Lung (tissue), 13 donors: Measurements from ENCODE around the gene MTPN. TPM values are rescaled to one million over a fixed set of nuclear protein-coding genes. Genes with fewer than 3 reads are reported as not detected.

Source experiments
- ATAC-seq: fragments of 200-7000 bp; cut with Tn5 transposase; one replicate; pipeline ENCODE4 v1.9.1; 2020; ENCODE audit warnings: moderate number of reproducible peaks; ENCODE audit not compliant: insufficient read depth, low FRiP score
- DNase-seq, 3 donors: peaks; one replicate each; pipeline ENCODE4 v3.0.0-alpha.2; 2013 to 2017
- H3K27ac ChIP-seq, 2 donors: one replicate each; pipeline ENCODE4 v1.5.1; 2013; ENCODE audit warnings: mild to moderate bottlenecking in 2 of 2, moderate library complexity in 2 of 2, control low read depth in 1 of 2, inconsistent platforms in 1 of 2, low read depth in 1 of 2, low read length in 1 of 2
- H3K27me3 ChIP-seq, 3 donors: one replicate each; pipeline ENCODE4 v1.5.1; 2013; ENCODE audit warnings: low read length in 2 of 3; ENCODE audit not compliant: control insufficient read depth in 3 of 3, insufficient read depth in 3 of 3
- H3K36me3 ChIP-seq, 4 donors: one replicate each; pipeline ENCODE4 v1.5.1; 2013; ENCODE audit warnings: low read length in 4 of 4, mild to moderate bottlenecking in 1 of 4, moderate library complexity in 1 of 4; ENCODE audit not compliant: control insufficient read depth in 4 of 4, insufficient read depth in 4 of 4
- H3K4me1 ChIP-seq, 5 donors: one replicate each; pipeline ENCODE4 v1.5.1; 2013; ENCODE audit warnings: low read length in 5 of 5, mild to moderate bottlenecking in 2 of 5, moderate library complexity in 1 of 5; ENCODE audit not compliant: control insufficient read depth in 5 of 5, insufficient read depth in 5 of 5
- H3K4me3 ChIP-seq: one replicate; pipeline ENCODE4 v1.5.1; 2013; ENCODE audit warnings: mild to moderate bottlenecking, control low read depth, moderate library complexity
- H3K9ac ChIP-seq, 2 donors: one replicate each; pipeline ENCODE4 v1.5.1; 2013; ENCODE audit warnings: low read length in 2 of 2, control low read depth in 1 of 2; ENCODE audit not compliant: insufficient read depth in 1 of 2
- H3K9me3 ChIP-seq, 4 donors: one replicate each; pipeline ENCODE4 v1.5.1; 2013; ENCODE audit warnings: low read length in 3 of 4, mild to moderate bottlenecking in 1 of 4, moderate library complexity in 1 of 4; ENCODE audit not compliant: control insufficient read depth in 4 of 4, insufficient read depth in 3 of 4
- CTCF ChIP-seq: IDR thresholded peaks from 2 replicates; pipeline ENCODE4 v1.5.1; 2012; ENCODE audit warnings: mild to moderate bottlenecking; ENCODE audit errors: control extremely low read depth, extremely low read depth
- WGBS, 2 donors: extraction: QIAGEN DNeasy Blood & Tissue Kit; methylation state at CpG; one replicate each; pipeline ENCODE4 v1.1.7; 2013; 5-methylcytosine and 5-hydroxymethylcytosine counted together
- polyA plus RNA-seq, 2 donors: library from polyadenylated mRNA; stranded (reverse); fragments of 200-250 nt; gene quantifications; one replicate each; pipeline ENCODE4 v1.2.1, GENCODE V29; 2013
- small RNA-seq: library from RNA; depleted of rRNA; stranded (forward); fragments of <200 nt; gene quantifications from one replicate; pipeline ENCODE3, GENCODE V24; 2014; ENCODE audit warnings: low replicate concordance
- total RNA-seq, 2 donors: library from RNA; depleted of rRNA in 1 of 2; stranded (reverse); fragments of >200 nt in 1 of 2; gene quantifications; one replicate each; pipeline ENCODE4 v1.2.1, GENCODE V29; 2014 to 2021
- donor health status: control.
- donor health status: control.
- donor health status: Bipolar disorder and iron deficiency.
- donor health status: healthy.
- donor health status: DM: yes; HTN: yes; CAD: no.

Gene MTPN
- total and polyA plus RNA-seq, 4 donors: 32.9 to 116 (median 105) TPM

- Histone ChIP-seq H3K27me3 (no peaks in the 10 kb centered on the region), H3K27ac (no peak overlapping the region), H3K9ac (no peak overlapping the region), H3K4me3 (no peak overlapping the region), H3K4me1 (no peaks in the 10 kb centered on the region), H3K9me3 (no peaks in the 10 kb centered on the region), H3K36me3 (no peaks in the 10 kb centered on the region)
- no peak for DNase-seq
- 80 to 89% methylated on average over 3 of the region's 3 CpGs for WGBS, 2 donors
- no peak for ATAC-seq
- no peak for TF ChIP-seq CTCF
These were observed 98.9 kb downstream of the MTPN start for GRCh38 chr7:135878284-135878683.

- WGBS, 2 donors: 58 to 64% methylated on average over 5 of the region's 5 CpGs
- Histone ChIP-seq H3K36me3 (no peaks in the 10 kb centered on the region), H3K27ac (no peak overlapping the region), H3K9me3 (no peaks in the 10 kb centered on the region), H3K4me1 (no peaks in the 10 kb centered on the region), H3K27me3 (no peaks in the 10 kb centered on the region), H3K9ac (no peak overlapping the region), H3K4me3 (no peak overlapping the region)
- DNase-seq (peak in 2 of 3 donors; percentile 11 to 21), ATAC-seq (peak; percentile 47)
- no peak for TF ChIP-seq CTCF
These were observed 99.4 kb downstream of the MTPN start for GRCh38 chr7:135877805-135878204.

Small RNAs within 50 kb of the gene (small RNA-seq; reads per million reads assigned to genes)
- not detected for gene RNU6-223P

Other genes starting within 250 kb of the MTPN start
- gene SLC13A4, start 249.2 kb downstream of the MTPN start, total RNA-seq: 1 to 10 TPM in 1 of 2 donors, under 1 TPM in 1; 0.17 to 1.3 TPM
- gene SLC13A4, start 249.2 kb downstream of the MTPN start, polyA plus RNA-seq: under 1 TPM; 0.18 to 0.19 TPM
- gene FAM180A, start 228.5 kb downstream of the MTPN start, total RNA-seq: 1 to 10 TPM; 1.9 to 2.1 TPM
- gene FAM180A, start 228.5 kb downstream of the MTPN start, polyA plus RNA-seq: under 1 TPM; 0.18 to 0.65 TPM